Activated CD4-positive, CD25-positive, alpha-beta regulatory T cell treated with anti-CD3 and anti-CD28 coated beads, Interleukin-2, amount 50 U/mL, for 16 hours (primary cell): ENCODE data around the gene CD99.
"Not testable (repeated sequence)": the region's sequence is repeated elsewhere in the genome, so short reads cannot be mapped to it uniquely, and the experiment has no call there.

Experiments used
- DNase-seq: peaks from one replicate; pipeline ENCODE4 v3.0.0-alpha.2; 2020; ENCODE audit warnings: low read depth, low spot score

CD99 gene

GRCh38 chrX:2723286-2723879, 32.3 kb downstream of the CD99 start:
- DNase-seq = no peak

- not testable (repeated sequence) for DNase-seq
These were observed 36.2 kb downstream of the CD99 start for GRCh38 chrX:2727264-2727663.

GRCh38 chrX:2732076-2732475, 41.0 kb downstream of the CD99 start:
- no peak for DNase-seq

- no peak for DNase-seq
These were observed 41.6 kb downstream of the CD99 start for GRCh38 chrX:2732649-2733048.

GRCh38 chrX:2733286-2733685, 42.2 kb downstream of the CD99 start:
- no peak for DNase-seq

- no peak for DNase-seq
These were observed 44.2 kb downstream of the CD99 start for GRCh38 chrX:2735270-2735669.

- no peak for DNase-seq
These were observed 49.6 kb downstream of the CD99 start for GRCh38 chrX:2740672-2741071.

GRCh38 chrX:2741386-2741785, 50.3 kb downstream of the CD99 start:
- DNase-seq = no peak

- not testable (repeated sequence) for DNase-seq
These were observed 55.2 kb downstream of the CD99 start for GRCh38 chrX:2746250-2746649.

GRCh38 chrX:2748171-2748814, 57.2 kb downstream of the CD99 start:
- DNase-seq = no peak

GRCh38 chrX:2748815-2749188, 57.7 kb downstream of the CD99 start:
- DNase-seq = no peak

GRCh38 chrX:2751291-2751690, 60.2 kb downstream of the CD99 start:
- DNase-seq = no peak

GRCh38 chrX:2751874-2752300, 60.8 kb downstream of the CD99 start, which contains the start of gene XG:
XG (plus strand) TSS chrX:2752040; CDS start chrX:2752275, 235 bp downstream.
- DNase-seq = not testable (repeated sequence)

- DNase-seq = not testable (repeated sequence)
These were observed 61.3 kb downstream of the CD99 start for GRCh38 chrX:2752441-2752840.

- DNase-seq = not testable (repeated sequence)
These were observed 64.1 kb downstream of the CD99 start for GRCh38 chrX:2755163-2755715.

GRCh38 chrX:2756548-2756947, 65.5 kb downstream of the CD99 start:
- no peak for DNase-seq

- no peak for DNase-seq
These were observed 70.2 kb downstream of the CD99 start for GRCh38 chrX:2761246-2761645.

GRCh38 chrX:2762671-2763070, 71.6 kb downstream of the CD99 start:
- DNase-seq = not testable (repeated sequence)

- DNase-seq = not testable (repeated sequence)
These were observed 73.9 kb downstream of the CD99 start for GRCh38 chrX:2764766-2765548.

GRCh38 chrX:2765549-2765830, 74.4 kb downstream of the CD99 start:
- DNase-seq = no peak

GRCh38 chrX:2766906-2767305, 75.8 kb downstream of the CD99 start:
- no peak for DNase-seq

- no peak for DNase-seq
These were observed 76.7 kb downstream of the CD99 start for GRCh38 chrX:2767631-2768455.
